Panc1 (cell line): ENCODE results near the gene ASIC3. TPM values are rescaled to one million over a fixed set of nuclear protein-coding genes. Genes with fewer than 3 reads are reported as not detected.
A peak's percentile ranks its signal among the peaks of the same experiment; 100 is the strongest.

Source experiments
- ATAC-seq: fragments of 200-7000 bp; cut with Tn5 transposase; 2 replicates; pipeline ENCODE4 v1.9.1; 2020; ENCODE audit warnings: mild to moderate bottlenecking, moderate library complexity
- BruUV-seq: library from RNA; stranded (reverse); fragments of 400-500 nt; replicated peaks from 2 replicates; lab custom pipeline; 2021; lab: Mats Ljungman, UMichigan
- CTCF ChIA-PET: fragments of 300-600 bp; sonication (Branson Sonifier 250); formaldehyde crosslinking; loops from one replicate; lab custom pipeline; 2022; ENCODE audit warnings: antibody characterized with exemption; lab: Charles Lee
- POLR2A ChIA-PET: fragments of 300-600 bp; sonication (Branson Sonifier 250); formaldehyde crosslinking; loops from one replicate; lab custom pipeline; 2022; ENCODE audit warnings: antibody characterized with exemption; lab: Charles Lee
- DNase-seq: peaks from one replicate; pipeline ENCODE4 v3.0.0-alpha.2; 2010; ENCODE audit warnings: low read depth, low spot score
- H3K27ac ChIP-seq: 2 replicates; pipeline ENCODE4 v1.5.1; 2011; ENCODE audit warnings: mild to moderate bottlenecking, low read length, inconsistent platforms
- H3K27me3 ChIP-seq: fragments of 200-500 bp; sonication (Bioruptor generic); 2 replicates; pipeline ENCODE4 v1.6.0; 2014; ENCODE audit warnings: low read length, inconsistent platforms; ENCODE audit not compliant: control insufficient read depth, insufficient read depth
- H3K36me3 ChIP-seq: fragments of 200-500 bp; sonication (Bioruptor generic); 2 replicates; pipeline ENCODE4 v1.5.1; 2014; ENCODE audit warnings: inconsistent platforms, mild to moderate bottlenecking, low read length, moderate library complexity; ENCODE audit not compliant: control insufficient read depth, insufficient read depth
- H3K4me1 ChIP-seq: 2 replicates; pipeline ENCODE4 v1.5.1; 2011; ENCODE audit warnings: inconsistent platforms, mild to moderate bottlenecking, low read length, moderate library complexity; ENCODE audit not compliant: control insufficient read depth, insufficient read depth
- H3K4me3 ChIP-seq, 2 experiments: 2 replicates each; pipeline ENCODE4 v1.5.1; 2011 to 2012; ENCODE audit warnings: low read depth in 2 of 2, low read length in 2 of 2, mild to moderate bottlenecking in 2 of 2, inconsistent platforms in 1 of 2, moderate library complexity in 1 of 2
- H3K9me3 ChIP-seq: fragments of 200-500 bp; sonication (Bioruptor generic); 2 replicates; pipeline ENCODE4 v1.5.1; 2014; ENCODE audit warnings: low read depth, mild to moderate bottlenecking, inconsistent platforms, low read length, moderate library complexity; ENCODE audit not compliant: control insufficient read depth, insufficient read depth
- POLR2AphosphoS5 ChIP-seq: IDR thresholded peaks from 2 replicates; pipeline ENCODE4 v1.6.1; 2012; ENCODE audit warnings: mild to moderate bottlenecking, low read depth, low read length, moderate library complexity
- SIN3A ChIP-seq: IDR thresholded peaks from 2 replicates; pipeline ENCODE4 v1.6.1; 2012; ENCODE audit warnings: low read depth, mild to moderate bottlenecking, low read length, moderate library complexity, borderline replicate concordance; ENCODE audit not compliant: insufficient read depth
- TCF7L2 ChIP-seq: IDR thresholded peaks from 2 replicates; pipeline ENCODE4 v1.6.1; 2011; ENCODE audit warnings: mild to moderate bottlenecking, low read depth, low read length, inconsistent platforms
- in situ Hi-C: cut with HindIII; loops from 2 replicates; pipeline ENCODE4 v1.10.0; 2016; ENCODE audit warnings: low sequenced_read_pairs, low pct_unique_long_range_greater_than_20kb
- intact Hi-C: fragments of 100-400 bp; cut with micrococcal nuclease; formaldehyde crosslinking; loops from one replicate; pipeline ENCODE4 v1.10.0; 2022; ENCODE audit not compliant: unreplicated experiment
- total RNA-seq: library from RNA; stranded (reverse); gene quantifications from one replicate; pipeline ENCODE4 v1.2.1, GENCODE V29; 2021; ENCODE audit not compliant: unreplicated experiment
- TF ChIP-seq, protein P1 (sequence below): fragments of 450-650 bp; IDR thresholded peaks from 2 replicates; pipeline ENCODE4 v1.5.1; 2017; ENCODE audit warnings: mild to moderate bottlenecking
- TF ChIP-seq, protein P2 (sequence below), 2 experiments: IDR thresholded peaks; 2 replicates each; pipeline ENCODE4 v1.6.1; 2011 to 2012; ENCODE audit warnings: low read depth in 2 of 2, control low read depth in 1 of 2, low read length in 1 of 2, mild to moderate bottlenecking in 1 of 2, moderate library complexity in 1 of 2; ENCODE audit not compliant: insufficient read depth in 1 of 2

The ASIC3 gene
- total RNA-seq, 1 experiment from 2014 or later, result 1.3 TPM

DNA sequence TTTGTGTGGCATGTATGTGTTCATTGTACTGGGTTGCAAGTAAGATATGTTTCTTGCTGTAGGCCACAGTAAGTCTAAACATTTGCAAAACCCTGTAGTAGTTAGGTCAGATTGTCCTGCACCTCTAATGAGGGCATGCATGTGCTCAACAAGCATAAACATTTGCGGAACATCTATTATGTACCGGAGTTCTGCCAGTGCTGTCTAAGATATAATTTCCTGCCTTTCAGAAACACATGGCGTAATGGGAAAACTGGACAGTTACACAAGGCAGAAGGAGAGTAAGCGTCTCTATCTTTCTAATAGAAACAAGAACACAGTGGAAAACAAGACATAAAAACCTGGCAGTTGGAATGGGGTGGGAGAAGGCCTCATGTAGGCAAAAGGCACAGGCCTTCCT lies 17.3 kb upstream of the ASIC3 start:
- CTCF ChIA-PET, result no interaction called here
- no peak overlapping the region for H3K27ac ChIP-seq
- TF ChIP-seq, protein P1, sequence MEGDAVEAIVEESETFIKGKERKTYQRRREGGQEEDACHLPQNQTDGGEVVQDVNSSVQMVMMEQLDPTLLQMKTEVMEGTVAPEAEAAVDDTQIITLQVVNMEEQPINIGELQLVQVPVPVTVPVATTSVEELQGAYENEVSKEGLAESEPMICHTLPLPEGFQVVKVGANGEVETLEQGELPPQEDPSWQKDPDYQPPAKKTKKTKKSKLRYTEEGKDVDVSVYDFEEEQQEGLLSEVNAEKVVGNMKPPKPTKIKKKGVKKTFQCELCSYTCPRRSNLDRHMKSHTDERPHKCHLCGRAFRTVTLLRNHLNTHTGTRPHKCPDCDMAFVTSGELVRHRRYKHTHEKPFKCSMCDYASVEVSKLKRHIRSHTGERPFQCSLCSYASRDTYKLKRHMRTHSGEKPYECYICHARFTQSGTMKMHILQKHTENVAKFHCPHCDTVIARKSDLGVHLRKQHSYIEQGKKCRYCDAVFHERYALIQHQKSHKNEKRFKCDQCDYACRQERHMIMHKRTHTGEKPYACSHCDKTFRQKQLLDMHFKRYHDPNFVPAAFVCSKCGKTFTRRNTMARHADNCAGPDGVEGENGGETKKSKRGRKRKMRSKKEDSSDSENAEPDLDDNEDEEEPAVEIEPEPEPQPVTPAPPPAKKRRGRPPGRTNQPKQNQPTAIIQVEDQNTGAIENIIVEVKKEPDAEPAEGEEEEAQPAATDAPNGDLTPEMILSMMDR, result no peak
- TF ChIP-seq TCF7L2 (no peak), SIN3A (no peak), POLR2AphosphoS5 (no peak)
- TF ChIP-seq, protein P2, sequence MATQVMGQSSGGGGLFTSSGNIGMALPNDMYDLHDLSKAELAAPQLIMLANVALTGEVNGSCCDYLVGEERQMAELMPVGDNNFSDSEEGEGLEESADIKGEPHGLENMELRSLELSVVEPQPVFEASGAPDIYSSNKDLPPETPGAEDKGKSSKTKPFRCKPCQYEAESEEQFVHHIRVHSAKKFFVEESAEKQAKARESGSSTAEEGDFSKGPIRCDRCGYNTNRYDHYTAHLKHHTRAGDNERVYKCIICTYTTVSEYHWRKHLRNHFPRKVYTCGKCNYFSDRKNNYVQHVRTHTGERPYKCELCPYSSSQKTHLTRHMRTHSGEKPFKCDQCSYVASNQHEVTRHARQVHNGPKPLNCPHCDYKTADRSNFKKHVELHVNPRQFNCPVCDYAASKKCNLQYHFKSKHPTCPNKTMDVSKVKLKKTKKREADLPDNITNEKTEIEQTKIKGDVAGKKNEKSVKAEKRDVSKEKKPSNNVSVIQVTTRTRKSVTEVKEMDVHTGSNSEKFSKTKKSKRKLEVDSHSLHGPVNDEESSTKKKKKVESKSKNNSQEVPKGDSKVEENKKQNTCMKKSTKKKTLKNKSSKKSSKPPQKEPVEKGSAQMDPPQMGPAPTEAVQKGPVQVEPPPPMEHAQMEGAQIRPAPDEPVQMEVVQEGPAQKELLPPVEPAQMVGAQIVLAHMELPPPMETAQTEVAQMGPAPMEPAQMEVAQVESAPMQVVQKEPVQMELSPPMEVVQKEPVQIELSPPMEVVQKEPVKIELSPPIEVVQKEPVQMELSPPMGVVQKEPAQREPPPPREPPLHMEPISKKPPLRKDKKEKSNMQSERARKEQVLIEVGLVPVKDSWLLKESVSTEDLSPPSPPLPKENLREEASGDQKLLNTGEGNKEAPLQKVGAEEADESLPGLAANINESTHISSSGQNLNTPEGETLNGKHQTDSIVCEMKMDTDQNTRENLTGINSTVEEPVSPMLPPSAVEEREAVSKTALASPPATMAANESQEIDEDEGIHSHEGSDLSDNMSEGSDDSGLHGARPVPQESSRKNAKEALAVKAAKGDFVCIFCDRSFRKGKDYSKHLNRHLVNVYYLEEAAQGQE (IDR thresholded peaks at IDR 0.05; ENCODE audit: insufficient read depth in 1 of 2, low read depth in 2 of 2, low read length in 1 of 2), result no peak
- DNase-seq (no peak), ATAC-seq (no peak)
- in situ Hi-C loops (no loop called here), intact Hi-C loops (no loop called here)
- no peaks in the 10 kb centered on the region for H3K27me3 ChIP-seq
- TSS peak; percentile 64 for BruUV-seq
- no peaks in the 10 kb centered on the region for H3K9me3 ChIP-seq
- H3K4me3 ChIP-seq, result no peak overlapping the region
- H3K36me3 ChIP-seq, result no peaks in the 10 kb centered on the region
- H3K4me1 ChIP-seq, result no peaks in the 10 kb centered on the region; the same call in 1 of the 2 replicates
- POLR2A ChIA-PET, result no interaction called here

GRCh38 chr7:151032936-151033863 lies 15.1 kb upstream of the ASIC3 start:
- ChIA-PET POLR2A (interaction anchor here (0.6 kb wide), 1 partner anchor 62 kb away, joined by 15 read pairs; no protein-coding TSS in a partner anchor), CTCF (interaction anchor here (0.7 kb wide), 1 partner anchor 70 kb away, joined by 3 read pairs; no protein-coding TSS in a partner anchor)
- Histone ChIP-seq H3K9me3 (no peaks in the 10 kb centered on the region), H3K4me1 (no peaks in the 10 kb centered on the region), H3K36me3 (no peaks in the 10 kb centered on the region), H3K27ac (no peak overlapping the region), H3K27me3 (no peaks in the 10 kb centered on the region), H3K4me3 (no peak overlapping the region)
- DNase-seq (no peak), ATAC-seq (no peak)
- no peak for TF ChIP-seq SIN3A
- TF ChIP-seq, protein P1, result no peak
- TF ChIP-seq, protein P2 (IDR thresholded peaks at IDR 0.05; ENCODE audit: insufficient read depth in 1 of 2, low read depth in 2 of 2, low read length in 1 of 2), result no peak
- no peak for TF ChIP-seq TCF7L2
- no peak for TF ChIP-seq POLR2AphosphoS5
- intact Hi-C loops, result no loop called here
- in situ Hi-C loops, result no loop called here
- BruUV-seq, result no TSS peak
